Measurements from ENCODE around the gene DIP2B. TPM values are rescaled to one million over a fixed set of nuclear protein-coding genes. Genes with fewer than 3 reads are reported as not detected.
A peak's percentile ranks its signal among the peaks of the same experiment; 100 is the strongest.

Gene DIP2B
- total and polyA plus RNA-seq, 12 donors = 3.4 to 46.6 (median 25.0) TPM

GRCh38 chr12:50739611-50740010, 234.8 kb downstream of the DIP2B start:
- intact Hi-C loops (cut with DNase I) = loop anchor here in 1 of 2 donors (10.0 kb wide), 1 partner anchor 235 kb away; the partner anchor contains the start of gene DIP2B
- Histone ChIP-seq H3K27me3 (no peaks in the 10 kb centered on the region), H3K9me3 (replicated peaks in 1 of 3) (no peaks in the 10 kb centered on the region), H3K4me1 (replicated peaks in 1 of 2) (no peaks in the 10 kb centered on the region), H3K36me3 (replicated peaks in 1 of 2) (peaks cover 0 to 91% of the 10 kb centered on the region in 2 donors), H3K4me3 (no peak overlapping the region), H3K27ac (peak overlapping the region in 1 of 5 donors; percentile 1)
- TF ChIP-seq POLR2A (IDR thresholded peaks at IDR 0.05) (no peak), CTCF (IDR thresholded peaks at IDR 0.05) (no peak)
- WGBS, 4 donors = 90 to 96% (median 92%) methylated on average over 3 to 7 of the region's 7 CpGs
- DNase-seq = no peak

GRCh38 chr12:50740307-50740706, 235.5 kb downstream of the DIP2B start:
- 63 to 76% (median 72%) methylated on average over 2 of the region's 2 CpGs for WGBS, 4 donors

GRCh38 chr12:50742776-50743175, 238.0 kb downstream of the DIP2B start:
- 95 to 98% (median 98%) methylated on average over 7 of the region's 7 CpGs for WGBS, 4 donors
- Histone ChIP-seq H3K36me3 (replicated peaks in 1 of 2) (peaks cover 0 to 72% of the 10 kb centered on the region in 2 donors), H3K4me3 (no peak overlapping the region), H3K27ac (no peak overlapping the region), H3K27me3 (no peaks in the 10 kb centered on the region), H3K4me1 (replicated peaks in 1 of 2) (no peaks in the 10 kb centered on the region), H3K9me3 (replicated peaks in 1 of 3) (no peaks in the 10 kb centered on the region)
- intact Hi-C loops (cut with DNase I) = no loop called here
- no peak for TF ChIP-seq CTCF (IDR thresholded peaks at IDR 0.05)
- no peak for DNase-seq

More at GRCh38 chr12:50740307-50740706, 235.5 kb downstream of the DIP2B start:
- intact Hi-C loops (cut with DNase I) = no loop called here
- Histone ChIP-seq H3K4me1 (replicated peaks in 1 of 2) (no peaks in the 10 kb centered on the region), H3K9me3 (replicated peaks in 1 of 3) (no peaks in the 10 kb centered on the region), H3K4me3 (no peak overlapping the region), H3K36me3 (replicated peaks in 1 of 2) (peaks cover 0 to 93% of the 10 kb centered on the region in 2 donors), H3K27me3 (no peaks in the 10 kb centered on the region), H3K27ac (no peak overlapping the region)
- TF ChIP-seq POLR2A (IDR thresholded peaks at IDR 0.05) (no peak), CTCF (IDR thresholded peaks at IDR 0.05) (no peak)
- DNase-seq = no peak

- Histone ChIP-seq H3K4me1 (replicated peaks in 1 of 2) (no peaks in the 10 kb centered on the region), H3K27me3 (no peaks in the 10 kb centered on the region), H3K36me3 (replicated peaks in 1 of 2) (peaks cover 0 to 41% of the 10 kb centered on the region in 2 donors), H3K9me3 (replicated peaks in 1 of 3) (no peaks in the 10 kb centered on the region), H3K4me3 (no peak overlapping the region), H3K27ac (no peak overlapping the region)
- no peak for TF ChIP-seq CTCF (IDR thresholded peaks at IDR 0.05)
- no peak for TF ChIP-seq POLR2A (IDR thresholded peaks at IDR 0.05)
- intact Hi-C loops (cut with DNase I) = no loop called here
- 79 to 85% (median 82%) methylated on average over 4 of the region's 4 CpGs for WGBS, 4 donors
- DNase-seq = no peak
Observed at GRCh38 chr12:50745861-50746260, 241.1 kb downstream of the DIP2B start.

All from adrenal gland (tissue), 12 donors.